Erythroblast (primary cell): ENCODE data around the gene NOP53.

Experiments
- DNase-seq, 2 experiments: peaks; one replicate each; lab custom pipeline; 2025; lab: John Stamatoyannopoulos, UW
- GATA1 ChIP-seq: IDR thresholded peaks from 2 replicates; pipeline ENCODE4 v1.6.1; 2011; ENCODE audit warnings: low read depth, mild to moderate bottlenecking, control low read depth, low read length, moderate library complexity
- POLR2A ChIP-seq: IDR thresholded peaks from 2 replicates; pipeline ENCODE4 v1.6.1; 2011; ENCODE audit warnings: mild to moderate bottlenecking, low read length

Gene NOP53

DNA sequence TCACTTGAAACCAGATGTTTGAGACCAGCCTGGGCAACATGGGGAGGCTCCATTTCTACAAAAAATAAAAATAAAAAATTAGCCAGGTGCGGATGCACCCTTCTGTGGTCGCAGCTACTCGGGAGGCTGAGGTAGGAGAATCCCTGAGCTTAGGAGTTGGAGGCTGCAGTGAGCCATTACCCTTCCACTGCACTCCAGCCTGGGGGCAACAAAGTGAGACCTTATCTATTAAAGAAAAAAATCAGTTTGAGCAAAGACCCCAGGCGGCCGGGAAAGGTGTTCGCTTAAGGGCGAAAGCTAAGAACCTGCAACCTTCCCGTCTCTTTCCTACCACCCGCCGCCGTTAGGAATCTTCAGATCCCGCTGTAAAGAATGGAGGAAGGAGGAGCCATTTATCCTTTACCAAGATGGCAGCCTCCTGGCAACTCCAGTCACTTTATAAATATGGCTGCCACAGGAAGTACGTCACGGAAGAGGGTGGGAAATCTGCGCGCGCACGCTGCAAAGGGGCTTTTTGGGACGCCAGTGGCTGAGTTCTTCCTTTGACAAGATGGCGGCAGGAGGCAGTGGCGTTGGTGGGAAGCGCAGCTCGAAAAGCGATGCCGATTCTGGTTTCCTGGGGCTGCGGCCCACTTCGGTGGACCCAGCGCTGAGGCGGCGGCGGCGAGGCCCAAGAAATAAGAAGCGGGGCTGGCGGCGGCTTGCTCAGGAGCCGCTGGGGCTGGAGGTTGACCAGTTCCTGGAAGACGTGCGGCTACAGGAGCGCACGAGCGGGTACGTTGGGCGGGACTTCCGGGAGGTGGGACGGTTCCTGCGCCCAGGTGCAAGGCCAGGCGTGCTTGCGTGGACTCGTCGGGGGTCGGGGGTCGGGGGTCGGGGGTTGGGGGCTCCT lies at the start of gene NOP53:
Gene NOP53, plus strand, starts transcription at position 537 of the 892 bp plus-strand sequence. Its CDS starts 14 bp downstream, at position 551.
- peak; percentile 97 to 99 for DNase-seq
- peak; percentile 90 for TF ChIP-seq POLR2A
- TF ChIP-seq GATA1: no peak

DNA sequence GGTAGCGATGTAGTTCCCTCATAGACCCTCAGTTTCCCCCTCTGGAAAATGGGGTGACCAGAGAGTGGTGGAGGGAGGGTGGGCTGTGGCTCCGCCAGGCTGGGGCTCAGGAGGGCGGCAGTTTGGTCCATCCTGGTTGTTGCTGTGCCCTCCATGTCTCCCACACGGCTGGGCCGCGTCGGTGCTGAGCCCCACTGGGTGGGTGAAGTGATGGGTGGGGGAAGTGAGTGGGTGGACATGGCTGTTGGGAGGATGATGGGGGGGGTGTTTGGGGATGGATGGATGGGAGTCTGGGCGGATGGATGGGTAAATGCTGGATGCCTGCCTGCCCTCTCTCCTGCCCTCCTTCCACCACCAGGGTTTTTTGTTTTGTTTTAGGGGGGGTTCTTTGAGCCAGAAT lies 48.7 kb upstream of the NOP53 start:
- no peak for DNase-seq
- TF ChIP-seq GATA1: no peak
- TF ChIP-seq POLR2A: no peak

DNA sequence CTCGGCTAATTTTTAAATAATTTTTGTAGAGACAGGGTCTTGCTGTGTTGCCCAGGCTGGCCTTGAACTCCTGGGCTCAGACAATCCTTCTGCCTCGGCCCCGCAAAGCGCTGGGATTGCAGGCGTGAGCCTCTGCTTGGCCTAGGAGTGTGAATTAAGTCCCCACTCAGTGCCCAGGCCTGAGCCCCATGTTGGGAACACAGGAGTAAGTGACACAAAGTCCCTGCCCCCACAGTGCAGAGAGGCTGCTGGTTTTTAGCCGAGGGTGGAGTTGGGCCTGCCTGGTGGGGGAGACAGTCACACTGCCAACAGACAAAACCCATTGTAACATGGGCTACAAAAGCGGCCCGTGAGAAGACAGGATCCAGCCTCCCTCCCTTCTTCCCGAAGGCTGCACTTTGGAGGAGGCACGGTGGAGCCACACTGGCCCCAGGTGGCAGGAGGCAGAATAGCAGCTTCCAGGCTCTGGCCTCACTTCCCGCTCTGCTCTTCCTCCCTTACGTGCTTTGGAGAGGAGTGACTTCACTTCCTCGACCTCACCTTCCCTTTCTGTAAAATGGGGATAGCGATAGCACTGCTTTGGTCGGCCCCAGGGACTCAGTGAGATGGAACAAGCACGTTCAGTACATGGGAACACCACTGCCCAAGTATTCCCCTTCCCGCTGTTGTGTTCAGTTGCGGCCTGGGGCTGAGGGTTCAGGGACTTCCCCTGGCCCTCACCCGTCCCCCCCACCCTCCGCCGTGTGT lies 47.3 kb upstream of the NOP53 start:
- TF ChIP-seq POLR2A: no peak
- no peak for TF ChIP-seq GATA1

DNA sequence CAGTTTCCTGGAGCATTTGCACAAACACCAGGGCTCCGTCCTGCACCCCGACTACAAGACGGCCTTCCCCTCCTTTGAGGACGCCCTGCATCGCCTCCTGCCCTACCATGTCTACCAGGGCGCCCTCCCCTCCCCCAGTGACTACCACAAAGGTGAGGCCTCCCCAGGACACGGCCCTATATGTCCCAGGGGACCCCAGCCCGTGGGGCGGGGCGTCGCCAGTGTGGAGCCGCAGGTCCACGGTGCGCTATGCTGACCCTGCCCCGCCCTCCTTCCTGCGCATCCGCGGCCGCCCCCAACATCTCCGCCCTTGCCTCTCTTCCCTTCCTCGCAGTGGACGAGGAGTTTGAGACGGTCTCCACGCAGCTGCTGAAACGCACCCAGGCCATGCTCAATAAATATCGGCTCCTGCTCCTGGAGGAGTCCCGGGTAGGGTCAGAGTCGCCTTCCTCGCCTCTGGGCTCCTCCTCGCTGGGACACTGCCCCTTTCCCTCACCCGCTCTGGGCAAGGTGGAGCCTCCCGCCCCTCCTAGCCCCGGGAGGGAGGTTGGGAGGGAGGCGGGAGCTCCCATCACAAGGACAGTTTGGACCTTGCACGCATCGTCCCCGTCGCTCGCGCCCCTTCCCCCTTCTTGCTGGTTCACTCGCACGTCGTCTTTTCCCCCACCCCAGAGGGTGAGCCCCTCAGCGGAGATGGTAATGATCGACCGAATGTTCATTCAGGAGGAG lies 46.6 kb upstream of the NOP53 start:
- TF ChIP-seq POLR2A (no peak), GATA1 (no peak)
- no peak for DNase-seq

More for the DNA sequence above, 47.3 kb upstream of the NOP53 start:
- peak; percentile 71 to 82 for DNase-seq

DNA sequence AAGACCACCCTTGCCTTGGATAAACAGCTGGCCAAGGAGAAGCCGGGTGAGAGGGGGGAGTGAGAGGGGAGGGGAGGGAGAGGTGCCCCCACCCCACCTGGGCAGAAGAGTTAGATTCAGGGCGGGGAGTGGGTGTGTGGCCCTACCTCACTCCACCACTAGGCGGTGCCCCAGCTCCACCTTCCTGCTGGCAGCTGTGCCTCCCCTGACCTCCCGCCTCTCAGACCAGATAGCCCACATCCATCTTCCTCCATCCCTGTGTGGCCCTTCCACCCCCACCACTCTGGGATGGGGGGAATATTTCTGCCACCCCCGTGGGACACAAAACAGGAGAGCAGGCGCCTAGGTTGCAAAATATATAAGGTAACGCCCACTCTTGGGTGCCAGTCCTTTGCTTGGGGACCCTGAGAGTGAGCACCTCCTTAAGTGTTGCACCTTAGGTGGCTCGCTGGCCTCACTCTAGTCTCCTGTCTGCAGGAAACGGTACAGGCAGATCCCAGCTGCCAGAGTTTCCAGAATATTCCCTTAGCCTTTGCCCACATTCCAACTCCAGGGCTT lies 45.9 kb upstream of the NOP53 start:
- peak; percentile 47 to 68 for DNase-seq
- TF ChIP-seq POLR2A (no peak), GATA1 (no peak)

DNA sequence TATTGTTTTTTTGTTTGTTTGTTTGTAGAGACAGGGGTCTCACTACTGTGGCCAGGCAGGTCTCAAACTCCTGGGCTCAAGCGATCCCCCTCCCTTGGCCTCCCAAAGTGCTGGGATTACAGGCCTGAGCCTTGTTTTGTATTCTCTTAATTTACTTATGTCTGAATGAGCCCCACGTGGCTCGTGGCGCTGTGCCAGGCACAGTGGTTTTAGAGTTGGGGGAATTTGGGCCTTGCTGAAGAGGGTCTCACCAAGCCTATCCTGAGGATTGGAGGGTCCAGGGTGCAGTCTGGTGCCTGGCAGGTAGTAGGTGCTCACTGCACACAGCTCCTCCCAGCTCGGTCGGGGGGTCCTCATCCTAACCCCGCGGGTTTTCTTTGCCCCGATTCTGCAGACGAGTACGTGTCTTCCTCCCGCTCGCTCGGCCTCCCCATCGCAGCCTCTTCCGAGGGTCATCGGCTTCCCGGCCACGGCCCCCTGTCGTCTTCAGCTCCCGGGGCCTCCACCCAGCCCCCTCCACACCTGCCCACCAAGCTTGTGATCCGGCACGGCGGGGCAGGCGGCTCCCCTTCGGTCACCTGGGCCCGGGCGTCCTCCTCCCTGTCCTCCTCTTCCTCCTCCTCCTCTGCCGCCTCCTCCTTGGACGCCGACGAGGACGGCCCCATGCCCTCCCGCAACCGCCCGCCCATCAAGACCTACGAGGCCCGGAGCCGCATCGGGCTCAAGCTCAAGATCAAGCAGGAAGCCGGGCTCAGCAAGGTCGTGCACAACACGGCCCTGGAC lies 44.2 kb upstream of the NOP53 start:
- TF ChIP-seq GATA1 (no peak), POLR2A (no peak)
- no peak for DNase-seq

DNA sequence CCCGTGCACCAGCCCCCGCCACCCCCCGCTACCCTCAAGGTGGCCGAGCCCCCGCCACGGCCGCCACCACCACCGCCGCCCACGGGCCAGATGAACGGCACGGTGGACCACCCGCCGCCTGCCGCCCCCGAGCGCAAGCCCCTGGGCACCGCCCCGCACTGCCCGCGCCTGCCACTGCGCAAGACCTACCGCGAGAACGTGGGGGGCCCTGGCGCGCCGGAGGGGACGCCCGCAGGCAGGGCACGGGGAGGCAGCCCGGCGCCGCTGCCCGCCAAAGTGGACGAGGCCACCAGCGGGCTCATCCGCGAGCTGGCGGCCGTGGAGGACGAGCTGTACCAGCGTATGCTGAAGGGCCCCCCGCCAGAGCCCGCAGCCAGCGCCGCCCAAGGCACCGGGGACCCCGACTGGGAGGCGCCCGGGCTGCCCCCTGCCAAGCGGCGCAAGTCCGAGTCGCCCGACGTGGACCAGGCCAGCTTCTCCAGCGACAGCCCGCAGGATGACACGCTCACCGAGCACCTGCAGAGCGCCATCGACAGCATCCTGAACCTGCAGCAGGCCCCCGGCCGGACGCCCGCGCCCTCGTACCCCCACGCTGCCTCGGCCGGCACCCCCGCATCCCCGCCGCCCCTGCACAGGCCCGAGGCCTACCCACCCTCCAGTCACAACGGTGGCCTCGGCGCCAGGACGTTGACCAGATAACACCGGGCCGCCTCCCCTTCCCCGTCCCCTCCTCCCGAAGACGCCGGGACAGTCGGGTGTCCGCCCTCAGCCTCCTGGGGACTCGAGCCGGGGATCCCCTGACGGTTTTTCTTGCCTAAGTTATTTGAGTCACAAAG lies 43.4 kb upstream of the NOP53 start:
- no peak for DNase-seq

DNA sequence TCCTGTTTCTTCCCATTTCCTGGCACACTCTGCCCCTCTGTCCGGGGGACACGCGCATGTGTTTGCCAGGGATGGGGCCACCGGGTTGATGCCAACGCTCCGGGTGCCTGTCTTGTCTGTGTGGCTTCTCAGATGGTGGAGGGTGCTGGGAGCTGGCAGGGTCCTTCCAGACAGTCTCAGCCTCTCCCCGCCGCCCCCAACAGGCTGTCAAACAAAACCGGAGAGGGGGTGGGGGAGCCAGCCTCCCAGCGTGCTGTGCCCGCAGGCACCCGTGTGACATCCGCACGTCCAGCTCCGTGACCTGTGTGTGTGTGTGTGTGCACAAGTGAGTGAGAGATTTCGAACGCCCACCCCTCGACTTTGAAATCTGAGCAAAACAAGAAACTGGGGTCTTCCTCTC lies 42.7 kb upstream of the NOP53 start:
- TF ChIP-seq POLR2A (no peak), GATA1 (no peak)
- DNase-seq: no peak

More for the DNA sequence above, 43.4 kb upstream of the NOP53 start:
- TF ChIP-seq POLR2A: no peak
- no peak for TF ChIP-seq GATA1

DNA sequence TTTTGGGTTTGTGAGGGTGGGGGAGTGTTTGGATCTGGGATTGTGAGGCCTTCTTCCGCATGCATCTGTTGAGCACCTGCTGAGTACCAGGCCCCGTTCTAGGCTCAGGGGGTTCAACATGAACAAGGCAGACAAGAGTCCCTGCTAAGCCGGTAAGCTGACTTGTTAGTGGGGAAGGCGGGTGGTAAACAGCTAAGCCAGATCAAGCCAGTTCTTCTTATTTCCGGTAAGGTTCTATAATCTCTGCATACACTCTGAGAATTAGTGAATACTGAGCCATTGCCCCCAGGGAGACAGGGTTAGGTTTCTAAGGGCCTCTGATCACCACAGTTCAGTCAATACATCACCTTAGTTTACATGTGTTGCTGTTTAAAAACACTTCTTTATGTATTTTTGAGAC lies 42.0 kb upstream of the NOP53 start:
- no peak for TF ChIP-seq GATA1
- TF ChIP-seq POLR2A: no peak

DNA sequence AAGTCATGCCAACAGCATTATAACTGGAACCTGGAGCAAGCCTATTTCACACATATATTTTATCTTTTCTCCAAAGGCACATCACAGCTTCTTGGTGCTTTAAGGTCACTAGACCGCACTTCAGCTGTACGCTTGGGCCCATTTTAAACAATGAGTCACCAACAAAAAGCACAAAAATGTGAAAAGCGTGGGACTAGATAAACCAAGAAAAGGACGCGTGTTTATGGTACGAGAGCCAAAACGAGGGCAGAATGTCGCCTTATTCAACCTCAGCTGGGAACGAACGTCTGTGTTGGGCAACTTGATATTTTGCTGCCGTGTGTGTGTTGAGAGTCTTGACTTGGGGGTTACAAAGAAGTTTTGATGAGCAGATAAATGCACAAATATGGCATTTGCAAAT lies 41.3 kb upstream of the NOP53 start:
- DNase-seq: no peak
- TF ChIP-seq POLR2A: no peak

More for the DNA sequence above, 42.0 kb upstream of the NOP53 start:
- no peak for DNase-seq

DNA sequence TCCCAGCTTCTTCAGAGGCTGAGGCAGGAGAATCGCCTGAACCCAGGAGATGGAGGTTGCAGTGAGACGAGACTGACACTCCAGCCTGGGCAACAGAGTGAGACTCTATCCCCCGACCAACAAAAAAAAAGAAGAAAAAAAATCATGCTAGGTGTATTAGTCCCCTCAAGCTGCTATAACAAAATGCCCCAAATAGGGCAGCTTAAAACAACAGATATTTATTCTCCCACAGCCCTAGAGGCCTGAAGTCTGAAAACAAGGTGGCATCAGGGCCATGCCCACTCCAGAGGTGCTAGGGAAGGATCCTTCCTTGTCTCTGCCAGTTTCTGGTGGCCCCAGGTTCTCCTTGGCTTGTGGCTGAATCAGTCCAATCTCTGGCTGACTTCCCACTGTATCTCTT lies 40.7 kb upstream of the NOP53 start:
- no peak for DNase-seq
- TF ChIP-seq POLR2A (no peak), GATA1 (no peak)
